C4-2B (cell line): Measurements from ENCODE around the gene DNPH1.

Source experiments
- CTCF ChIP-seq: fragments of 450-650 bp; conservative IDR thresholded peaks from 2 replicates; pipeline ENCODE4 v1.5.1; 2017; ENCODE audit warnings: mild to moderate bottlenecking
- ZFX ChIP-seq: fragments of 450-650 bp; IDR thresholded peaks from 2 replicates; pipeline ENCODE4 v1.6.1; 2017

DNA sequence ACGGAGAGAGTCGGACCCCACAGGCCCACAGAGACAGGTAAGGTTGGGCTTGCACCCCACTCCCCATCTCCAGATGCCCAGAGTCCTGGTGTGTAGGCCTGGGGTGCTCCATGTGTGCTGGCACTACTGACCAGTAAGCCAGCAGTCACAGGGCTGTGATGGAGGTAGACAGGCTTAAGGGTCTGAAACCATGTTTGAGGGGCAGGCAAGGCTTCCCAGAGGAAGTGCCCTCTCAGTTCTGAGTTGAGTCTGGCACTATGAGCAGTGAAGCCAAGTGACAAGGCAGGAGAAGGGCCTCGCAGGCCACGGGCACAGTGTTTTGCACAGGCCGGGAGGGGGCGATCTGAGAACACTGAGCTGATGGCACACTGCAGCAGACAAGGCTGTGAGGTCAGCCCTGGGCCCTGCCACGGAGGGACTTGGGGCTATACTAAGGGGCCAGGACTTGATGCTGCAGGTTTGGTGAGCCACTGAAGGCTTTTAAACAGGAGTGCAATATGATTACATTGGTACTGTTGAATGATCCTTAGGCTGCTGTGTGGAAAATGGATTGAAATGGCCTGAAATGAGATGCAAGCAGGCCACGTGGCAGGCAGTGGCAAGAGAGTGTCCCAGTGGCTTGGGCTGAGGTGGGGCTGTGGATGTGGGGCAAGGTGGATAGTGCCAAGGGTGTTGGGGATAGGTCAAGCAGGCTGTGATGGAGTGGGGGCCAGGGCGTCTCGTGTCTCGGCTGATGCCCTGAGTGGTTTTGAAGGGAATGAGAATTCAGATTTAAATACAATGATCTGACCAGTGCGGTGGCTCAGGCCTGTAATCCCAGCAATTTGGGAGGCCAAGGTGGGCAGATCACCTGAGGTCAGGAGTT, 34.3 kb upstream of the DNPH1 start:
- TF ChIP-seq CTCF (peak; percentile 93), ZFX (no peak)
